ENCODE data around the gene TBC1D9.

The TBC1D9 gene

DNA sequence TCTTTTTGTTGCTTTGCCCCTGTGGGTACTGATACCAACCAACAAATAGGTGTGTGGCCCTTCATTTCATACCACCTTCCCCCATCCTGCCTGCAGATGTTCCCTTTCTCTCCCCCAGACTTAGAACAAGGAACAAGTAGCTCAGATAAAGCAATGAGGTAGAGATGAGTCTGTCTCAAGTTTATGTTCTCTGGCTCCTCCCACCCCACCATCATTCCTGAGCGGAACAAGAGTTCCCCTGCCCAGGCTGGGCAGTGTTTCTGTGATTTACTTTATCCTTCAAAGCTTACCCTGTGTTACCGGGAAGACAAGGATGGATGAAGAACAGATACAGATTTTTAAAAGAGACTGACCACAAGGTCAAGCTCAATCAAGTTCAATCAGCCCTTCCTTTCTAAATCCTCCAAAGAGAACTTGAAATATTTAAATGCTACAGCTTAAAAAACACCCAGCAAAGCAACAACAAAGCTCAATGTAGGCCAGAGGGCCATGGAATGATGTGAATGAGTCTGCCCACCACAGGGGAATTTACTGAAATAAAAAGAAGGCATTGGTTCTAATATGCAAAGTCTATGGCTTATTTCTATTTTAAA lies 107.4 kb downstream of the TBC1D9 start:
- no peak for DNase-seq (ENCODE audit: low read depth, low spot score)

DNA sequence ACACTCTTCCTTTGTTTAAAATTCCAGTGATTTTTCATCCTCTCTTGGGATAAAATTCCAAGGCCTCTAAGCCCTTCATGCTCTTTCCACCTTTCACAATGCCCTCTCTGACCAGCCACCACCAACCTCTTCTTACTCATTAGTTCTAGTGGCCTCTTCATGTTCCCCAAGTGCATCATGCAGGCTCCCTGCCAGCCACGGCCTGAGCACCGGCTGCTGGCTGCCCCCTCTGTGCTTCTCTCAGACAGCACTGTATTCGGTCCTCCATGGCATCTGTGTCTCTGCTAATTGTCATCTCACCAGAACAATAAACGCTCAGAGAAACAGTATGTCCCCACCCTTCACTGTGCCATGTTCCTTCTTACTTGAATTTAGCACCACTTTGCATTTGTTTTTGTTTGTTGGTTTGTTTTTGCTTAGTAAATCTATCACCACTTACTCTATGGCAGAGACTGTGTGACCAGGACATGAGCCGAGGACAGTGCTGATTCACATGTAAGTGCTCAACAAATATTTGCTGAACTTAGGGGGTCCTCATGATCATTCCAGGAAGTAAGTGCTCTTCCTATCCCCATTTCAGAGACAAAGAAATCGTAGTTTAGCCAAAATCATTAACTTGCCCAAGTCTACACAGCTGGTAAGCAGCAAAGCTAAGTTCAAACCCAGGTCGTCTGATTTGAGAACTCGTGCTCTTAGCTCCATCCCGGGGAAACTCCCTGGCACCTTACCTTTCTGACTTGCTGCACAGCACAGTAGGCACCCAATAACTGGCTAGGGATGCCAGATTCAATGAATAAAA lies 110.4 kb downstream of the TBC1D9 start:
- no peak for DNase-seq (ENCODE audit: low read depth, low spot score)

DNA sequence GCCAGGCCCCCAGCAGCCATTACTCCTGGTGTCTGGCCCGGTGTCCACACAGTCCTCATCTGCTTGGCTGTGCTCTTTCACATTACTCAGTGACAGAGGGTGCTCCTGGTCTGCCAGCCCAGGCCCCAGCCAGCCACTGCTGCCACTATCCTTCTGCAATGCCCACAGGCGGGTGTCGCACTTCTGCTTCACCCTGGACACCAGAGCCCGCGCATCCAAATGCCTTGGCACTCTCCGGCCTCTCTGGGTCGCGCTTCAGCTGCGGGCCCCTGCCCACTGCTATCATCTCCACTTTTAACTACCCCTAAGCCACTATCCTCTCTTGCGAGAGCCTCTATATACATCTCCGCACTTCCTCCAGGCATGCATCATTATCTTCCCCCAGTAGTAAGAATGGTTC lies 111.0 kb downstream of the TBC1D9 start:
- DNase-seq (ENCODE audit: low read depth, low spot score) = no peak

DNA sequence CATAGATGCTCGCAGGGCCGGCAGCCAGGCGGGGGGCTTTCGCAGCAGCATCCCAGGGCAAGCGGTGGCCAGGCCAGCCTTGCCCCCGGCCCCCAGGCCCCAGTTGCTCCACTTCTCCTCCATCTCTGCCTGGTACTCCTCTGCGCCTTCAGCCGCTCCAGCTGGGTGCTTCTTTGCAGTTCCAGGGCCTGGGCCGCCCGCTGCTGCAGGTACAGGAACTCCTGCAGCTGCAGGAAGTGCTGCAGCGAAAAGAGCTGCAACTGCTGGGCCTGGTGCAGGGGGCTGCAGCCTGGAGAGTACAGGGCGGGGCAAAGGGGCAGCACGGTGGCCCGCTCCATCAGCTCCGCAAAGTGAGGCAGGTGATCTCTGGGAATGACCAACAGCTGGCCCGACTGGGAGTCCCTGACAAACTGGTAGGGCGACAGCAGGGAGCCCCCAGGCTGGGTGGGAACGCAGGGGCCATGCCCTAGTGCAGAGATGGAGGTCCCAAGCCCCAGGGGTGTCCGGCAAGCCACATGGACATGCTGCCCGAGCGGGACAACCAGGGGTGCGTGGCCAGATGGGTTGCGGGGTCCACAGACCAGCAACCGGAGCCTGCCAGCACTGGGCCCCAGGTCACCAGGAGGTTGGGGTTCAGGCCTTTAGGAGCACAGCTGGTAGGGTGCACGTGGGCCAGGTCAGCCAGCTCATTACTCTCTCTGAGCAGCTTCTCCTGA lies 111.6 kb downstream of the TBC1D9 start:
- no peak for DNase-seq (ENCODE audit: low read depth, low spot score)

DNA sequence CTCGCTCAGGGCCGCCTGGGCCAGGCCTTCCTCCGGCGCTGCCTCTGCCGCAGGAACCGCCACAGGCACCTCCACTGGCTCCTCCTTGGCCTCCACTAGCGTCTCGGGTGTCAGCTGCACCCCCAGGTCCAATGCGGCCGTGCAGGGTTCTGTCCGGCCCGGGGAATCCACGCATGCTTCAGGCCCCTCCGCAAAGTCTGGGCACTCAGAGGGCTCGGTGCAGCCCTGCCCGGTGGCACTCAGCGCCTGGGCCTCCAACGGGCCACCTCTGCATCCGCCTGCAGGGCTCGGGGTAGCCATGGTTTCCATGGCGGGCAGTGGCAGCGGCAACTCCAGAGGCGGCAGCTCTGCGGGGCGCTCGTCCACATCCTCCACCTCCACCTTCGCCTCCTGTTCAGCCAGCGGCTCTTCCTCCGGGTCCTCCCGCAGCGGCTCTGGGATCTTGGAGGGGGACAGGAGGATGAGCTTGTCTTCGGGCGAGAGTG lies 112.6 kb downstream of the TBC1D9 start:
- no peak for DNase-seq (ENCODE audit: low read depth, low spot score)

DNA sequence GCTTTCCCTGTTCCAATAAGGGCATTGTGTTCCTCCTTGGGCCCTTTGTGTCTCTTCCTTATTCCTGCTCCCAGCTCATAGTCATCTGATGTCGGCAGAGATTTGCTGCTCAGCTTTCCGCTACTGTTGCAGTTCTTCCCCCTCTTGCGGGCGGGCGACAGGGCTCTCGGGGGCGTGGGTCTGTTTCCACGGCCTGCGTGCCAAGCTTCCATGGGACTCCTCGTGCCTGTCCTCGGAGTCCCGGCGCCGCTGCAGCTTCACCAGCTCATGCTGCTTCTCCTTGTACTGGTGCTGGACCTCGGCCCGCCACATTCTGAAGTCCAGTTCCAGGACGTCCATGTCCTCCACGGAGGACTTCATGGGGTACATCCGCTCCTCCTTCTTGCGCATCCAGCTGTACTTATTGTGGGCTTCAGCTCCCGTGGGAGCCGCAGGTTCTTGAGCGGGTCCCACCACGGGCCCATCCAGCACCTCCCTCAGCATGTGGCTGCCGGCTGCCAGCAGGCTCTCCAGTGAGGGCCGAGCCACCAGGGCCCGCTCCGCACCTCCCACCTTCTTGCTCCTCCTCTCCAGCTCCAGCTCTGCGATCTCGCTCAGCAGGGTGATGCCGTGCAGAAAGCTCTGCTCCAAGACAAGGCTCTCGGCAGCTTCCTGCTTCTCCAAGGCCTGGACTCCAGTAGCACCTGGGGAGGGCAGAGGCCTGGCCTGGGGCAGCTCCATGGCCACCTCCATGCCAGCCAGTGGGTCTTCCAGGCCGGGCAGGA lies 113.3 kb downstream of the TBC1D9 start:
- DNase-seq (ENCODE audit: low read depth, low spot score) = no peak

DNA sequence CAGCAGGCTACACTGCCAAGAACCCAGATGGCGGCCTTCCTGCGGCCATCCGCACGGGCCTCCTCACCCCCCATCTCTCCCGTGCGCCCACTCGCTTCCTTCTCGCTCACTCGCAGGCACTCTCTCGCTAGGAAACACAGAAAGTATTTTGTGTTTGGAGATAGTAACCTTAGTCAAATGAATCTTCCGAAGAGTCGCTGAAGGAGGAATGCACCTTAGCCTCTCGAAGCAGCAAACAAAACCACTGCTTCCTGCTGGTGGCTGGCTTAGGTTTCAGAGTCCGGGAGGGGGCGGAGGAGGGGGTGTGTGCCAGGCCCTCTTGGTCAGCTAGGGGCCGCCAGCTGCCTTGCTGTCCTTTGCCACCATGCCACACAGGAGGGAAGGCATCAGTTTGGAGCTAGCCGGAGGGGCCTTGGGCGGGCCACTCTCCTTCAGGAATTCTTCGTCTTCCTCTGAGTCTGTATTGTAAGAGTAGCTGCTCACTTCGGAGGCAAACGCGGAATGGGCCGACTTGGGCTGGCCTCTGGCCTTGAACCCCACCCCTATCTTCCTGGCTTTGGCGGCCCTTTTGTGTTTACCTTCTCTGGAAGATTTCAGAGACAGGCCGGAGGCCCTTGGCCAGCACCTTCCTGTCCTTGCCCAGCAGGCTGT lies 114.3 kb downstream of the TBC1D9 start:
- DNase-seq (ENCODE audit: low read depth, low spot score) = no peak

DNA sequence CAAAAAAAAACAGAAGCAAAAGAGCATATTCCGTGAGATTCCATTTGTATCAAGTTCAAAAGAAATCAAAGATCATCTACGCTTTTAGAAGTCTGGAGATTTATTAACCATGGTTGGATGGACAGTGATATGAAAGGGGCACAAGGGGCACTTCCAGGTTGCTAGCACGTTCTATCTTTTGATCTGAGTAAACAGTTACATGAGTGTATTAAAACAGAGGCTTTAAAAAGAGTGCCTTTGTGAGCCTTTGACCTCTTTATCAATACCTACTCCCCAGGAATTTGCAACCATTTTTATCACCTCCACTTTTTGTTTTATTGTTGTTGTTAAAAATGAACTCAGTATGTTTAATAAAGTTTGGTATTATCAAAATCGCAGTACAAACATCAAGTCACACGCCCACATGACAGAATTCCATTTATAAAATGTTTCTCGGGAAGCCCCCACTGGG lies 115.1 kb downstream of the TBC1D9 start:
- DNase-seq (ENCODE audit: low read depth, low spot score) = no peak

DNA sequence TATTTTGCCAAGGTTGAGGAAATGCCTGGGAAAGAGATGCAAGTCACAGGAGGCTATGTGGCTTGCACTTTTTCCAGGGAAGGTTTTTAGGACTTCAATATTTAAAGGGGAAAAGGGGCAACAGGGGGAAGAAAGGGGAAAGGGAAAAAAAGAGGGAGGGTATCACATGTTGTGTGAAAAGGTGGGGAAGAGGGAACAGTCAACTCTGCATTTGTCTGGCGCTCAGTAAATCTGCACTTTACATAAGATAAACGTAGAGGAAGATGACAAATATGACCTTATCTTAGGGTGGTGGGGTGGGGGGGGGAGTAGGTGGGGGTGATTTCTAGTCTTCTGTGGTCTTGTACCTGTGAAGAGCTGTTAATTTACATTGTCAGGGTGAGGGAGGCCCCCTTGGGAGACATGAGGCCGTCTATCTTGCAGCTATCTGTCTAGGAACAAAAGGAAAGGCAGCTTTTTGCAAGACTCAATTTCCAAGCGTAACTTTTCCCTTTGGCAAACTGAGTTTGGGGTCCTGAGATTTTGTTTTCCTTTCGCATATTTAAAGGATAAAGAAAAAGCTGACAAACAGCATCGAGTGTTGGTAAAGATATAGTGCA lies 115.9 kb downstream of the TBC1D9 start:
- DNase-seq (ENCODE audit: low read depth, low spot score) = no peak

DNA sequence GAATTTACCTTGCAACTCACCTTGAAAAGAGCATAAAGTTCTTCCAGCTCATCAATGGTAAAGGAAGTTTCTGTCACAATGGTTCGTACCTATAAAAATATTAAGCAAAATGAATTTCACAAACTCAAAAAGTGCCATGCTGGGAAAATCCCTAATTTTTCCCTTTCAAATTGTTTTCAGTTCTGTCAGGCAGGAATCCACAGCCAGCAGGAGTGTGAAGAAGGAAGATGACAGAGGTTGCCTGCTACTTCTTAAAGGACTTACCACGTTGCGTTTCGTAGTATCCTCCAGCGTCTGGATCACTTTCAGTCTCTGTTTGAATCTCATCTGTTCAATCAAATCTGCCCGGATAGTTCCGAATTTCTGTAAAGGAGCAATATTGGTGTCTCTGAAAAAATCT lies 117.1 kb downstream of the TBC1D9 start:
- no peak for DNase-seq (ENCODE audit: low read depth, low spot score)

DNA sequence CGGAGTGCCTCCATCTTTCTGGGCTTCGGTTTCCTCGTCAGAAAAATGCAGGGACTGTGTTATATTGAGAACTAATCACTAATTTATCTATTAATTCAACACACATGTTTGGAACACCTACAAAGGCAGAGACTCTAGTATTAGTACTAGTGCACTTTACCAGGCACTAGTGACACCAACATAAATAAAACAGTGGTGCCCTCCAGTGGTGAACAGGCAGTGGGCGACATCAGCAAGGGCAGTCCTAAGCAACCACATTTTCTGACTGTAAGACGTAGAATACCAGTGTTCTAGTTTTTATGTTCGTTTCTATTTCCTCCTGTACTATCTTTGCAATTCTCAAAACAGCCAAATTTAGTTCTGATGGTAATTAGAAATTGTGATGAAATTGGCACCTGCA lies 118.3 kb downstream of the TBC1D9 start:
- DNase-seq (ENCODE audit: low read depth, low spot score) = no peak

DNA sequence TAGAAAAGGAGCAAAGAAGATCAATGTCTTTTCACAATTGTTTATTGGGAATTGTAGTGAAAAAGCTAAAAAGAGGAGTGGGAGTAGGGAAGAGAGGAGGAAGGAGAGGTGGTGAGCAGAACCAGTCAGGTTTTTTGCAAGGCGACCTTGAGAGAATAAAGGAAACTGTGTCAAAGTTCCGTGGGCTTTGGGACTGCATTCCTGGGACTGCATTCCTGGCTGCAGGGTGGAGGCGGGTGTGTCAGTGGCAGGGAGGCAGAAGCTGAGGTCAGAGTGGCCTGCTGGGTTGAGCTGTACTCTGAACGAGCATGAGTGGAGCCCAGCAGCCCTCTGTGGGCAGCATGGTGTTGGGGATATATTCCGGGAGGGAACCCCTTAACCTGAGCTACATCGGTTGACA lies 120.6 kb downstream of the TBC1D9 start:
- no peak for DNase-seq (ENCODE audit: low read depth, low spot score)

DNA sequence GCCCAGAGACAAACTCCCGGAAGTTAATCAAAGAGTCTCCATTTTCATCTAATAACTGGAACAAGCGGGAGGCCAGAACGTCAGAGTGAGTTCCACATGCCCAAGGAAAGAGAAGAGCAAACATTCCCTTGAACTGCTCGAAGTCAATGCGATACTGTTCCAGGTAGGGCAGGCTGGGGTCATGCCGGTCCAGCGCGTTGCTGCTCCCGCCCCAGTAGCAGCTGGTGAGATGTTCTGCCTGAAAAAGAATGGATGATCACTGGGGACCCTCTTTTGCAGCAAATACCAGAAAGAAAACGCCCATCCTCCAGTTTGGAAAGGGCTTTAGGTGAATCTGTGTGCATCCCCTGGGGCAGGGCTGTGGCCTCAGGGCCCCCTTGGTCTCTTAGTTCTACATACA lies 122.2 kb downstream of the TBC1D9 start:
- DNase-seq (ENCODE audit: low read depth, low spot score) = no peak

DNA sequence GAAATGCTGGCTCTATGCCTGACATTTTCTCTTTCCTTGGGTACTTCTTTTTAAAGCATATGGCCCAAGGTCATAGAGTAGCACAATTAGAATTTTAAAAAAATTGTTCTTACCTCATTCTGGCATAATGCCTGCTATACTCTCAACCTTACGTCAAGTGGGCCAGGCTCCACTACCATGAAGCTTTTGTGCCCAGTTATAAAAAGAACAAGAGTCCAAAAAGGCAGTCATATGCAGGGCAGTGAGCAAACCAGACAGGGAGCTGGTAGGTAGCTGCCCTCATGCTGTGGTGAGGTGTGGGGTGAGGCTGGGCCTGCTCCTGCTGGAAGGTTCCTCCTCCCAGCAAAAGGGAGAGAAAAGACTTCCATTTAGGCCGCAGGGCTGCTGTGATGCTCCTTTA lies 123.1 kb downstream of the TBC1D9 start:
- DNase-seq (ENCODE audit: low read depth, low spot score) = no peak

DNA sequence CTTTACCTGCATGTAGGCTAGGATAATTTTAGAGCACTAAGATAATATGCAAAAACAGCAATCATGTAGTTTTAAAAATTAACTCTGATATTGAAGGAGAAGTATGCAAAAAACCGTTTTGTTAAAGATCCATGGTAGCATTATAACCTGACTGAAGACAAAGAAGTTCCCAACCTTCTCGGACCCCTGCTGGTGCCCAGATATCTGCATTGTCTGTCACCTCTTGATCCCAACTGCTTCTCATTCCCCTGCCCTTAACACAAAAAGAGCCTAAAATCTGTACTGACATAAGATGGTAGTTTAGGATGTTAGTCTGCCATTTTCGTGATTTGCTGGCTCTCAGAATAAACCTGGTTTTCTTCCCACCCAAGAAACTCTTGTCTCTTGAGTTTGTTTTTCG lies 125.9 kb downstream of the TBC1D9 start:
- no peak for DNase-seq (ENCODE audit: low read depth, low spot score)

DNA sequence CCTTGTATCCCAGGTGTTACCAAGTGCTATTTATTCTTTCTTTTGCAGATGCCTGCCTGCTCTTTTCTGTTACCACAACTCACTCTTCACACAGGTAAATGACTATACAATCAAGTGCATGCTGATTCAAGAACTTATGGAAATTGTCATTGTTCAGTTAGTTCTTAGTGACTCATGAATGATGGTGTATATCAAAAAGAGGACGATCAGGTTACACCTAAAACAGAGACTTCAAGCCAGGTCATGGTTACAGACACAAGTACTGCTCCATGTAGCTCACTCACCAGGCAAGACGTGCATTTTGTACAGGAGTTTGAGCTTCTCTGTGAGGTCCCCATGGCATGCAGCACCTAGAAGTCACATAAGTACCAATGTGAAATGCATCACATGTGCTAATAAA lies 128.2 kb downstream of the TBC1D9 start:
- no peak for DNase-seq (ENCODE audit: low read depth, low spot score)

DNA sequence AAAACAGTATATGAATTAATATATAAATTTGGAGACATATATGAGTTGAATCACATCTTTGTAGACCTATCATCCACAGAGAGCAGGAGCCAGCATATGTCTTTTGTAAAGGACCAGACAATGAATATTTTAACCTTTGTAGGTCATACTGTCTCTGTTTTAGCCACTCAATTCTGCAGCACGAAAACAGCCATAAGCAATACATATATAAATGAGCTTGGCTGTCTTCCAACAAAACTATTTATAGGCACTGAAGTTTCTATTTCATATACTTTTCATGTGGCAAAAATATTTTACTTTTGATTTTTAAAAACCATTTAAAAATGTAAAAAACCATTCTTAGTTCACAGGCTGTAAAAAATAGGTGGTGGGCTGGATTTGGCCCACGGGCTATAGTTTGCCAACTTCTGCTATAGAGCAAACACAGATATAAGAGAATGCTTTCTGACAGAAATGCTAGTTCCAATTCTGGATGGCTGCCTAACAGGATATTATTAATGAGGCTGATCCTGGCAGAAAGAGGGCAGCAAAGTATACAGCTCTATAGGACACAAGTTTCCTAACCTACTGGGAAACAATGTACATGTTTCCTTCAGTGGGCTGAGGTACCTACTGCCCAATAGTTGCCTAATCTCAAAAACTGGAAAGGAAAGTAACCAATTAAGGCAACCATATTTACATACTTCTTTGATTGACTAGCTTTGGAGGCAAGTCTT lies 129.4 kb downstream of the TBC1D9 start:
- DNase-seq (ENCODE audit: low read depth, low spot score) = no peak

DNA sequence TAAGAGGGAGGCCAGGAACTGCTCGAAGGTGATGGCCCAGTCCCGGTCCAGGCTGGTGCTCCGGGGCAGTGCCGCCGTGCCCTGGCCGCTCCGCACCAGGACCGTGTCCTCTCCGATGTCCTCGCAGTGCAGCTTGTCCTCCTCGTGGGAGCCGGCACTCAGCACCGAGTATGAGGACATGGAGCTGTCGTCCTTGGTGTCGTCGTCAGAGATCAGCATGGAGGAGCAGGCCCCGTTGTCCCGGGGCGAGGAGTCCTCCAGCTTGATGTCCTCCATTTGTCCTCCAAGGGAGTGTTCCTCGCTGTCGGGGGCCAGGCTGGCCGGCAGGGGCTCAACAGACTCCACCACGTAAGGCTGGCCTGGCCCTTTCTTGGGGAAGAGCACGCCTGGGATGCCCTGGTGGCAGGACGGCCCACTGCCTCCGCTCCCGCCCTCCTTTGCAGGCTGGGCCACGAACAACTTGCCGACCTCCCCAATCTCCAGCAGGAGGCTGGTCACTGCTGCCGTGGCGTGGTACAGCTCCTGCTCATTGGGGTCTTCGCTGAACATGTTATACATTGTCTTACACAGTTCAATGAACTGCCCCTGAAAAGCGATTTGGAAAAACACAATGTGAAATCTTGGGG lies 133.7 kb downstream of the TBC1D9 start:
- no peak for DNase-seq (ENCODE audit: low read depth, low spot score)

DNA sequence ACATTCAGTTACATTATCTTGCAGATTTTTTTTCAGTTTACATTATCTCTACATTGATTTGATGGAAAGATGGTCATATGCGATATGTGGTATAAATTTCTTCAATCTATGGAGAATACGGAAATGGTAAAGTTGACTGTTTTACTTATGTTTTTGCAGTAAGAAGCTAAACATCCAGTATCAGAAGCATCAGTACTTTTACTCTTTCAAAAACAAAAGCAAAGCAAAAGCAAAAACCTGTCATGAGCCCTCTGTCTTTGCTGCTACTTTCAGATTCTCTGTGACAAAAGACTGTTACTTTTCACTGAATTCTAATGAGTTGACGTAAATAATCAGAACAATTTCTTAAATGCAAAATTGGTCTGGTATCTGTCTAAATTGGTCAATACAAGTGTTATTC lies 135.0 kb downstream of the TBC1D9 start:
- no peak for DNase-seq (ENCODE audit: low read depth, low spot score)

All from brain pericyte (primary cell).